Upper lobe of left lung (tissue), 6 donors: ENCODE data around the gene TAAR6. TPM values are rescaled to one million over a fixed set of nuclear protein-coding genes. Genes with fewer than 3 reads are reported as not detected.

Experiments
- ATAC-seq, 2 donors: fragments of 200-7000 bp; cut with Tn5 transposase; one replicate each; pipeline ENCODE4 v1.9.1; 2022; ENCODE audit warnings: mild to moderate bottlenecking in 2 of 2, moderate library complexity in 2 of 2; ENCODE audit not compliant: low FRiP score in 2 of 2
- DNase-seq, 2 donors: peaks; one replicate each; pipeline ENCODE4 v3.0.0-alpha.2; 2019 to 2020
- H3K27ac ChIP-seq, 4 donors: fragments of 200-600 bp; sonication (generic); one replicate each; pipeline ENCODE4 v1.5.1; 2016 to 2019
- H3K27me3 ChIP-seq, 4 donors: fragments of 200-600 bp; sonication (generic); one replicate each; pipeline ENCODE4 v1.5.1; 2017 to 2019
- H3K36me3 ChIP-seq, 4 donors: fragments of 200-600 bp; sonication (generic); one replicate each; pipeline ENCODE4 v1.5.1; 2016 to 2019
- H3K4me1 ChIP-seq, 4 donors: fragments of 200-600 bp; sonication (generic); one replicate each; pipeline ENCODE4 v1.5.1; 2018 to 2019
- H3K4me3 ChIP-seq, 4 donors: fragments of 200-600 bp; sonication (generic); one replicate each; pipeline ENCODE4 v1.5.1; 2017 to 2019; ENCODE audit warnings: mild to moderate bottlenecking in 2 of 4, moderate library complexity in 1 of 4
- H3K9me3 ChIP-seq, 4 donors: fragments of 200-600 bp; sonication (generic); one replicate each; pipeline ENCODE4 v1.5.1; 2018 to 2019
- EP300 ChIP-seq, 4 donors: sonication (generic); formaldehyde crosslinking; IDR thresholded peaks; one replicate each; pipeline ENCODE4 v1.5.1; 2017; ENCODE audit warnings: antibody characterized with exemption in 4 of 4, control low read depth in 2 of 4
- POLR2A ChIP-seq, 4 donors: fragments of 450-650 bp; IDR thresholded peaks; one replicate each; pipeline ENCODE4 v1.5.1; 2016 to 2017; ENCODE audit warnings: antibody characterized with exemption in 4 of 4, mild to moderate bottlenecking in 2 of 4
- POLR2AphosphoS5 ChIP-seq, 2 donors: sonication (generic); formaldehyde crosslinking; IDR thresholded peaks; one replicate each; pipeline ENCODE4 v1.5.1; 2017; ENCODE audit warnings: antibody characterized with exemption in 2 of 2
- WGBS, 2 donors: methylation state at CpG; one replicate each; pipeline ENCODE4 v1.1.5; 2017 to 2018; 5-methylcytosine and 5-hydroxymethylcytosine counted together
- small RNA-seq, 4 donors: library from RNA; depleted of rRNA; stranded (forward); fragments of <200 nt; gene quantifications; one replicate each; pipeline ENCODE3, GENCODE V24; 2016
- total RNA-seq, 6 donors: library from RNA; depleted of rRNA in 4 of 6; stranded (reverse); fragments of >200 nt in 4 of 6; gene quantifications; one replicate each; pipeline versions ENCODE4 v1.1.0 to v1.2.1, GENCODE V29; 2016 to 2021
- TF ChIP-seq, protein P1 (sequence below), 6 experiments: fragments of 450-650 bp in 4 of 6; fragments of 200-600 bp in 2 of 6; sonication (generic) in 2 of 6; IDR thresholded peaks; one replicate each; pipeline ENCODE4 v1.5.1; 2016 to 2019; ENCODE audit warnings: antibody characterized with exemption in 6 of 6
- donor health status: DM: no; HTN: no; CAD: no; lungs with moderate emphysema.
- donor health status: DM: no; HTN: yes; CAD: no; lungs with severe emphysema.

The TAAR6 gene
- total RNA-seq, 6 donors from 2014 or later: not detected

DNA sequence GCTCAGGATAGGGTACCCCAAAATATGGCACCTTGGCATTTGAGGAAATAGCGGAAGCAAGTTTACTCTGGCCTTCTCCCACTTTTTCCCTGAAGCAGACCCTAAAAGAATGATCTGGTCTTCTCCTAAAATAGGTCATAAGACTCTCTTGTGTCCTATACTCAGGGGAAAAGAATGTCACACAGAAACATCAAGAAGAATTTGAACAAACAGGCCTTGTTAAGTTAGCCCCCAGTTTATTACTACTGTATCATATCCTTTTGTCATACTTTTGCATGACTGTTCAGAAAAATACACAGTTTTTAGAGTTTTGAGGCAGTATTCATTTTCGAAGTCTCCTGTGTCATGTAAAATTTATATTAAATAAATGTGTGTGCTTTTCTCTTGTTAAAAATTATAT, 41.5 kb downstream of the TAAR6 start:
- H3K9me3 ChIP-seq: no peaks in the 10 kb centered on the region
- H3K4me3 ChIP-seq: no peak overlapping the region
- no peaks in the 10 kb centered on the region for H3K36me3 ChIP-seq
- no peaks in the 10 kb centered on the region for H3K4me1 ChIP-seq
- H3K27me3 ChIP-seq: no peaks in the 10 kb centered on the region
- DNase-seq (no peak), ATAC-seq (no peak)
- no peak overlapping the region for H3K27ac ChIP-seq
- no peak for TF ChIP-seq EP300 (IDR thresholded peaks at IDR 0.05)
- no peak for TF ChIP-seq POLR2AphosphoS5 (IDR thresholded peaks at IDR 0.05)
- TF ChIP-seq, protein P1, sequence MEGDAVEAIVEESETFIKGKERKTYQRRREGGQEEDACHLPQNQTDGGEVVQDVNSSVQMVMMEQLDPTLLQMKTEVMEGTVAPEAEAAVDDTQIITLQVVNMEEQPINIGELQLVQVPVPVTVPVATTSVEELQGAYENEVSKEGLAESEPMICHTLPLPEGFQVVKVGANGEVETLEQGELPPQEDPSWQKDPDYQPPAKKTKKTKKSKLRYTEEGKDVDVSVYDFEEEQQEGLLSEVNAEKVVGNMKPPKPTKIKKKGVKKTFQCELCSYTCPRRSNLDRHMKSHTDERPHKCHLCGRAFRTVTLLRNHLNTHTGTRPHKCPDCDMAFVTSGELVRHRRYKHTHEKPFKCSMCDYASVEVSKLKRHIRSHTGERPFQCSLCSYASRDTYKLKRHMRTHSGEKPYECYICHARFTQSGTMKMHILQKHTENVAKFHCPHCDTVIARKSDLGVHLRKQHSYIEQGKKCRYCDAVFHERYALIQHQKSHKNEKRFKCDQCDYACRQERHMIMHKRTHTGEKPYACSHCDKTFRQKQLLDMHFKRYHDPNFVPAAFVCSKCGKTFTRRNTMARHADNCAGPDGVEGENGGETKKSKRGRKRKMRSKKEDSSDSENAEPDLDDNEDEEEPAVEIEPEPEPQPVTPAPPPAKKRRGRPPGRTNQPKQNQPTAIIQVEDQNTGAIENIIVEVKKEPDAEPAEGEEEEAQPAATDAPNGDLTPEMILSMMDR (IDR thresholded peaks at IDR 0.05): no peak
- TF ChIP-seq POLR2A (IDR thresholded peaks at IDR 0.05): no peak
- WGBS, 2 donors: 89 to 96% methylated on average over 2 of the region's 2 CpGs

DNA sequence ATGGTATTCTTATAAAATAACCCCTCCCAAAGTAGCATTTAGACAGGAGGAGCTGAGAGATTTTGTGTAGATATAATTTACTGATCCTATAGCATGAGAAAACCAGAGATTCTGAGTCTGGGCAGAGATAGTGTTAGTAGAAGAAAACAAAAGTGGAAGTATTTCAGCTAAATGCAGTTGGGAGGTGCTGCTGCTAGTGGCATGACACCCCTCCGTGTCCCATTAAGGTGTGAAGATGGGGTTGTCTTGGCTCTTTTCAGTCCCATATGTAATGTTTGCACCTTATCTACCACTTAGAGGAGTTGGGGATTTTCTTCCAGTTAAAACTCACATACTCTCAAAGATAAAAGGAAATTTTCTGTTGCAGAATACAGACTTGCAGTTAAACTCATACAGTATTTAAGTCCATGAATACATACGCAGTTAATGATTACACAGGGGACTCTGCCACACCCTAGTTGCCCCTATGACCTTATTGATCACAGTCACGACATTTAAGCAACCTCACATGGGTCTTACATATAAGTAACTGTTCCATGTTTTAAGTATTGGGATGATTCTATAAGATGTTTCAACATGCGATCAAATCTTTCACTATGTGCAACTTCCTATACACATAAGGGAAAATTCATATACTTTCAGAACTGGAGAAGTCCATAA, 42.5 kb downstream of the TAAR6 start:
- DNase-seq: no peak
- Histone ChIP-seq H3K9me3 (no peaks in the 10 kb centered on the region), H3K27ac (no peak overlapping the region), H3K4me1 (no peaks in the 10 kb centered on the region), H3K36me3 (no peaks in the 10 kb centered on the region), H3K27me3 (no peaks in the 10 kb centered on the region), H3K4me3 (no peak overlapping the region)
- no peak for ATAC-seq
- WGBS, 2 donors: 46 to 62% methylated on average over 3 to 4 of the region's 4 CpGs
- no peak for TF ChIP-seq POLR2A (IDR thresholded peaks at IDR 0.05)
- TF ChIP-seq, protein P1 (IDR thresholded peaks at IDR 0.05): no peak
- TF ChIP-seq POLR2AphosphoS5 (IDR thresholded peaks at IDR 0.05): no peak
- no peak for TF ChIP-seq EP300 (IDR thresholded peaks at IDR 0.05)

DNA sequence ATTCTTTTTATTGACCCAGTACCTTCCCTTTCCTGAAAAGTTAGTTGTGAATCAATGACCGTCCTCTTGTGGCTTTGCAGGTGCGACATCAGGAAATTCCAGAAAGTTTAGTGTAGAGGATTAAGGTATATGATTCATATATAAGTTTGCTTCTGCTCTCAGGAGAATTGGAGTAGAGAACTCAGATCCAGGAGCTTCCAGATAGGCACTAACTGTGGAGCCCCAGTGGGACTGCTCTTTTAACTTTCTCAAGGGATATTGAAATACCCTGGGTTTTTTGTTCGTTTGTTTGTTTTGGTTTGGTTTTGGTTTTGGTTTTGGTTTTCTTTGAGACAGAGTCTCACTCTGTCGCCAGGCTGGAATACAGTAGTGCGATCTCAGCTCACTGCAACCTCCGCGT, 44.4 kb downstream of the TAAR6 start:
- no peak overlapping the region for H3K27ac ChIP-seq
- H3K4me1 ChIP-seq: no peaks in the 10 kb centered on the region
- TF ChIP-seq, protein P1 (IDR thresholded peaks at IDR 0.05): no peak
- no peak for TF ChIP-seq EP300 (IDR thresholded peaks at IDR 0.05)
- no peak for TF ChIP-seq POLR2AphosphoS5 (IDR thresholded peaks at IDR 0.05)
- TF ChIP-seq POLR2A (IDR thresholded peaks at IDR 0.05): no peak
- H3K27me3 ChIP-seq: no peaks in the 10 kb centered on the region
- WGBS, 2 donors: 75 to 80% methylated on average over 6 of the region's 7 CpGs
- H3K4me3 ChIP-seq: no peak overlapping the region
- ATAC-seq (no peak), DNase-seq (no peak)
- H3K9me3 ChIP-seq: no peaks in the 10 kb centered on the region
- no peaks in the 10 kb centered on the region for H3K36me3 ChIP-seq

DNA sequence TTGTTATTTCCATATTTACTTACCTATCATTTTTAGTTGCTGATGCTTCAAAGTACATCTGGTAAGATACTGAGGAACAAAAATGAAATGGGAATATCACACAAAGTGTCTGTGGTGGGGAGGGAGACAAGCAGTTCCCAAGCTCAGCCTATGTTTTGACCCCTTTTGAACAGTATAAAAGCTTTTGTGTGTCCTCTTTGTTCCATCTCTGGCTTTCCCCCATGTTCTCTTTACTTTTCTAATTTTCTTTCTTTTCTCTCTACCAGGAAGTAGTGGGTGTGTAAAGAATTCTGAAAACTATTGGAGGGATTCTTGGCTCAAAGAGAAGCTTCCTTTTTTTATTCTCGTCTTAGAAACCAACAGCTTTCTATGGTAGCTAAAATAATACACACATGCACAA, 46.6 kb downstream of the TAAR6 start:
- Histone ChIP-seq H3K4me1 (no peaks in the 10 kb centered on the region), H3K36me3 (no peaks in the 10 kb centered on the region), H3K9me3 (no peaks in the 10 kb centered on the region), H3K27ac (no peak overlapping the region), H3K4me3 (no peak overlapping the region), H3K27me3 (no peaks in the 10 kb centered on the region)
- 38 to 40% methylated on average over 1 of the region's 1 CpG for WGBS, 2 donors
- DNase-seq (no peak), ATAC-seq (no peak)
- TF ChIP-seq, protein P1 (IDR thresholded peaks at IDR 0.05): no peak
- TF ChIP-seq EP300 (IDR thresholded peaks at IDR 0.05) (no peak), POLR2A (IDR thresholded peaks at IDR 0.05) (no peak), POLR2AphosphoS5 (IDR thresholded peaks at IDR 0.05) (no peak)

Small RNA genes within 50 kb of the gene (small RNA-seq; reads per million reads assigned to genes)
- gene TAAR7P: 0 reads per million in 4 donors

Other genes starting within 250 kb of the TAAR6 start
- gene MOXD1, start 168.8 kb upstream of the TAAR6 start, total RNA-seq: 10 to 100 TPM in 4 of 6 donors, 1 to 10 TPM in 2; 3.5 to 24.4 (median 11.0) TPM
- 10 to 100 TPM; 23.2 to 86.6 (median 44.8) TPM for gene STX7, start 57.2 kb upstream of the TAAR6 start, total RNA-seq
- gene TAAR9, start 32.0 kb upstream of the TAAR6 start, total RNA-seq: not detected
- gene TAAR8, start 17.6 kb upstream of the TAAR6 start, total RNA-seq: not detected
- gene TAAR5, start 19.4 kb downstream of the TAAR6 start, total RNA-seq: not detected
- not detected for gene TAAR2, start 54.0 kb downstream of the TAAR6 start, total RNA-seq
- gene TAAR1, start 88.9 kb downstream of the TAAR6 start, total RNA-seq: not detected
- gene VNN1, start 143.7 kb downstream of the TAAR6 start, total RNA-seq: 1 to 10 TPM in 5 of 6 donors, under 1 TPM in 1; 0.67 to 9.4 (median 4.7) TPM
- 10 to 100 TPM in 5 of 6 donors, 1 to 10 TPM in 1; 5.2 to 29.3 (median 16.9) TPM for gene VNN2, start 187.6 kb downstream of the TAAR6 start, total RNA-seq
- gene SLC18B1, start 228.3 kb downstream of the TAAR6 start, total RNA-seq: 10 to 100 TPM in 1 of 6 donors, 1 to 10 TPM in 5; 3.6 to 12.0 (median 6.2) TPM
- 1,000 to 10,000 TPM in 2 of 6 donors, 100 to 1,000 TPM in 4; 352 to 1,509 (median 888) TPM for gene RPS12, start 244.2 kb downstream of the TAAR6 start, total RNA-seq